ENCODE measurements around the gene TASP1.
"Not testable (repeated sequence)": the region's sequence is repeated elsewhere in the genome, so short reads cannot be mapped to it uniquely, and the experiment has no call there.

The TASP1 gene

DNA sequence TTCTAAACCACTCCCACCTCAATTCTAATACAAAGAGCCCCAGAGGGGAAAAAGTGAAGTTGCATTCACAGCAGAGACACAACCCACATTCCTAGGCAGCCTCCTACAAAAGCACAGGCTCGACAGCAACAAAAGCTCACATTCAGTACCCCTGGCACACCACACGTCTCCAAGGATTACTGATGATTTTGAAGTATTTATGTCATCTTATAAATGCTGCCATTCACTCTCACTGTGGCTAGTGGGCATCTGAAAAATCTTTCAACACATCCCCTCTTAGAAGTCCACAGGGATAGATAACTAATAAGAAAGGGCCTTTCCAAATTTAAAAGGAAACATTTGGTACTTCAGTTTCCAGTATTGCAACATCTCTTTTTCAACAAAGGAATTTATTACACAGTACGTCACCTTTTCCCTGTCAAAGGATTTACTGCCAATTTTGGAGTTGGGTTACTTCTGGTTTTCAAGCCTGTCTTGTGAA is 146.7 kb downstream of the TASP1 start:
- no peak for DNase-seq

DNA sequence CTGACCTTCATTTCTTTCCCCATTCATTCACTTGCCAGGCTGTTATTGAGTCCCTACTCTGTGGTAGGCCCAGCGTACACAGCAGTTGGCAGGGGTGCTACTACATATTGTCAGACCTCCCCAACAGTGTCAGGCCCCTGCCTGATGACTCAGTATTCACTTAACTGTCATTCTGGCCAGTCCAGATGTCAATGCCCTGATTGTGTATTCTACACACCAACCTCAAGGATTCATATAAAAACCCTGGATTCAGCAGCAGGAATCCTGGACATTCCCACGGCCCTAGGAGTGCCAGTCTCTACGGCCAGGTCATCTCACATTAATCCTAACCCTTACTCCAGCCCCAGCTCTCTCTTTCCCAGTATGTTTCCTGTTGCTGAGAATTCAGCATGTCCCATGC is 151.5 kb downstream of the TASP1 start:
- DNase-seq = no peak

DNA sequence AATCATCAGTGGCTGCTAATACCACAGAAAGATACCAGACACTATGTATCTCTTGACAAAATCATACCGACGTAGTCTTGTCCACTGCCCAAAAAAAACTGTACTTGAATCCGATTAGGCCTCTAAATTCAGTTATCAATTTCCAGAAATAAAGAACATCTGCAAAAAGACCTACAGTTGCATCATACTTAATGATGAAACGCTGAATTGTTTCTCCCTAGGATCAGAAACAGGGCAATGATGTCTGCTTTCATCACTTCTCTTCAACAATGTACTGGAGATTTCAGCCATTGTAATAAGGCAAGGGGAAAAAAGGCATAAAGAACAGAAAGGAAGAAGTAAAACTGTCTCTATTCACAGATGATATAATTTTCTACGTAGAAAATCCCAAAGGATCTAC is 152.0 kb downstream of the TASP1 start:
- no peak for DNase-seq

DNA sequence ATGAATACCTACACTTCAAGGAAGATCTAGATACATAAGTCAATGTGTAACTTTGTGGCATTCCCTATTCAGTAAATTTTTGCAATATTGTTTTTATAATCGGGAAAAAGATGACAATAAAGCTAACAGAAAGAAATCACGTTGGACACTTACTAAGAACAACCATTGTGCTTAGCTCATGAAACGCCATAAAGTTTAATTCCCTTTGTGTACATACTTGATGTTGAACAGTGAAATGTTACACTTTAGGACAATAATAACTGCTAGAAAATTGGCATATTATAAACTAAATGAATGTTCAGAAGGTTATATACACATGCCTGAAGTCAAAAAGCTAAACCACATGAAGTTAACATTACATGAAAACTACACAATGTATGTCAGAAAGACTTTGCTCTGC is 153.2 kb downstream of the TASP1 start:
- no peak for DNase-seq

DNA sequence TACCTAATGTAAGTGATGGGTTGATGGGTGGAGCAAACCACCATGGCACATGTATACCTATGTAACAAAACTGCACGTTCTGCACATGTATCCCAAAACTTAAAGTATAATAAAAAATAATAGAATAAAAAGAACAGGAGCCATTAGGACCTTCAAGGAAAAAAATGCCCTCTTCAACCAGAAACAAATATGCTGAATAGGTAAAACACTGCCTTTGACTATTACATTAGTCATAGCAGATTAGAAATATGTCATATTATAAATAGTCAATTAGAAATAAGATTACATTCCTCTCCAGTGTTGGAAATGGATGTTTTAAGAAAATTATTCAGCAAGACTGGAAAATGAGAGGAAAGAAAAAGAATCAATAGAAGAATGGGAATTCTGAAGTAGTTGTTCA is 153.7 kb downstream of the TASP1 start:
- not testable (repeated sequence) for DNase-seq

DNA sequence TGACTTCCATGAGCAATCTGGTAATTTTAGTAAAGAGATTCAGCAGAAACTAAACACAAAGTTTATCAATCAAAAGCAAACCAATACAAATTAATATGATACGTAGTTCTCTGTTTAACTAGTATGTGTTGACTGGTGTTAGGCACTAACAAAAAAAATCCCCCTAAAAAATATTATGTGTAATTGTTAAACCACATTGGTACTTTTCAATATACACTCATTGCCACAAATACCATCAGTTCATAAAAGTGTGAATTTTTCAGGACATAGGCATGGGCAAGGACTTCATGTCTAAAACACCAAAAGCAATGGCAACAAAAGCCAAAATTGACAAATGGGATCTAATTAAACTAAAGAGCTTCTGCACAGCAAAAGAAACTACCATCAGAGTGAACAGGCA is 155.3 kb downstream of the TASP1 start:
- DNase-seq = not testable (repeated sequence)

DNA sequence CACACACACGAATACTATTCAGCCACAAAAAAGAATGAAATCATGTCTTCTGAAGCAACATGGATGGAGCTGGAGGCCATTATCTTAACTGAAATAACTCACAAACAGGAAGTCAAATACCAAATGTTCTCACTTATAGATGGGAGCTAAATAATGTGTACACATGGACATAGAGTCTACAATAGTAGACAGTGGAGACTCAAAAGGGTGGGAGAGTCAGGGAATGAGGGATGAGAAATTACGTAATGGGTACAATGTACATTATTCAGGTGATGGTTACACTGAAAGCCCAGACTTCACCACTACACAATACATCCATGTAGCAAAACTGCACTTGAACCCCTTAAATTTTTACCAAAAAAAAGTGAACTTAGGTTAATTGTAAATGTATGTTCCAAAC is 160.4 kb downstream of the TASP1 start:
- DNase-seq = no peak

DNA sequence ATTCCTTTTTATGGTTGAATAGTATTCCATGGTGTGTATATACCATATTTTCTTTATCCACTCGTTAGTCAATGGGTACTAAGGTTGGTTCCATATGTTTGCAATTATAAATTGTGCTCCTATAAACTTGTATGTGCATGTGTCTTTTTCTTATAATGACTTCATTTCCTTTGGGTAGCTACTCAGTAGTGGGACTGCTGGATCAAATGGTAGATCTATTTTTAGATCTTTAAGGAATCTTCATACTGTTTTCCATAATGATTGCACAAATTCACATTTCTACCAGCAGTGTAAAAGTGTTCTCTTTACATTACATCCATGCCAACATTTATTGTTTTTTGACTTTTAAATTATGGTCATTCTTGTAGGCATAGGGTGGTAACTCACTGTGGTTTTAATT is 164.3 kb downstream of the TASP1 start:
- no peak for DNase-seq

DNA sequence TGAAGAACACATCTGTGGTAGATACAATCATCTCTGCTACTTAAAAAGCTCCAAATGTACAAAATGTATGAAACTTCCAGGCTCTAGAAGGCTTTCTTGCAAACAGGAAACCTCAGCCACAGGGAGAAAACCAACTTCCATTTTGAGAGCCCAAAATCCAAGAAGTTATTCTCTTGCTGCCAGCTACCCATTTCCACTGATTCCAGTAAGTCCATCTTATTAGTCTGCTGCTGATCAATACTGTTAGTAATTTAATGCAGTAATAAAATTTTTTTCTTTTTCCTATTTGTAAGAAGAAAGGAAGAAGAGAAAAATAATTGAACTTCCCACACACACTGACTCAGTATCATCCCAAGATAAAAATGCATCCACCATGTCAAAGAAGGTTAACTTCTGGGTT is 169.5 kb downstream of the TASP1 start:
- no peak for DNase-seq

DNA sequence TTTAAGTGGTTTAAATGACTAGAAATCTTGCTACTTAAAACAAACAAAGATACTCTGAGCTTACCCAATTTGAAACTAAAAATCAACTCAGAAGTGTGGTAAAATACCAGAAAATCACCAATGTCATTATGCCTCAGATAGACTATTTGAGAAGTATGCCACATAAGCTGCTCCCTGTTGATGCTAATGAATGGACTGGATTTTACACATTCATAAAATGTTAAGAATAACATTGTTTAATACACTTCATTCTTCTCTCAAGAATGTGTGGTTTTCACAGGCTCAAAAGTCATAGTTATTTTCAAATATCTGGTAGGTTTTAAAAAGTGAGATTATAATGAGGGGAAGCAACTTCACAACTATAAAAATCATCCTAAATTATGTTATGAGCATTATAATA is 170.6 kb downstream of the TASP1 start:
- no peak for DNase-seq

DNA sequence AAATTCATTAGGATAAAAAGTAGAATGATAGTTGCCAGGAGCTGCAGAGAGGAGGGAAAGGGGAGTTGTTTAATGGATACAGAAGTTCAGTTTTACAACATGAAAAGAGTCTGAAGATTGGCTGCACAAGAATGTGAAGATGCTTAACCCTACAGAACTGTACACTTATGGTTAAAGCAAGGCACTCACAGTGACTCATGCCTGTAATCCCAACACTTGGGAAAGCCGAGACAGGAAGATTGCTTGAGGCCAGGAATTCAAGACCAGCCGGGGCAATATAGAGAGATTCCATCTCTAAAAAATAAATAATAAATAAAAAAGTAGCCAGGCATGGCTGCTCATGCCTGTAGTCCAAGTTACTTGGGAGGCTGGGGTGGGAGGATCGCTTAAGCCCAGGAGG is 174.0 kb downstream of the TASP1 start:
- no peak for DNase-seq

DNA sequence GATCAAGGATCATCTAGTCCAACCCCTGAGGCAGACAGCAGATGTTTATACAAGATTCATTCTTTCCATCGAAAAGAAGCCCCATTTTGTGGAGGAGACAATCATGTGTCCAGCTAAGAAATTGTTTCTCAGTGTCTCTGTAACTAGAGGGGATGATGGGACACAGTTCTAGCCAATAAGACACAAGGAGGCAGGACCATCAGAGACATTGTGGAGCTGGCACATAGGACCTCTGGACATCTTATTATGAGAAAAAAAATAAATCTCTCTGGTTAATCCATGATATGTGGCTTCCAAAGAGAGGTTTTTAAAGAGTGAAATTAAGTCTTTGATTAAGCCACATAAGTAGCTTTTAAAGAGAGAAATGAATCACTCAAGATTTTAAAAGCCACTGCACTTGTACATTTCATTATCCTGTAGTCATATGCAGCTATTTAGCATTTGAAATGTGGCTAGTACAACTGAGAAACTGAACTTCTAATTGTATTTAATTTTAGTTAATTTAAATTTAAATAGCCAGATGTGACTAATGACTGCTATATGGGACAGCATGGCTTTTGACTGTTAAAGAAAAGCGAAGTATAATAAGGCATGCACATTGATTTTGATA is 176.8 kb downstream of the TASP1 start:
- DNase-seq = no peak

DNA sequence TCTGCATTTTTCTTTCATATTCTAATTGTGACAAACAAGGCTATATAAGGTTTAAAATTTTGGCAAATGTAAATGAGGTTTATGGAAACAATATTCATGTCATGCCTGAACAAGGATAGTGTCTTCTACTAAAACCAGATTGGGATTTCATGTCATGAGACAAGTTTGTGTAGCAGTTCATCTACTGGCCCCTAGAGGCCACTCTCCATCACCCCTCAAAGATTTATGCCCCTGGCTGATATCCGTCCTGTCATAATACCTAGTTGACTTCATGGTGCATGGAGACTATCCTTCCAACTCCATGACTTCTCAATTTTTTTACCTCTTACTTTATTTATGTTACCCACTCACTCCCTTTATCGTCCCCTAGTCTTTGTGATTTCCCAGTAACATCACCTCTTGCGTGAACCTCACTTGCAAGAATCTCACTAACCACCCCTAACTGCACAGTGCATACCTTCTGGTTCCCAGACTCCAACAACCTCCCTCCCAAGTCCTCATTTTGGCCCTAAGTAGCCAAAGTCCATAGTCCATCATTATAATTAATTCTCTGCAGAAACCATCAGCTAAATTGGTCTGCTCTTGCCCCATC is 179.8 kb downstream of the TASP1 start:
- DNase-seq = peak in 1 of 2 donors; percentile 3

DNA sequence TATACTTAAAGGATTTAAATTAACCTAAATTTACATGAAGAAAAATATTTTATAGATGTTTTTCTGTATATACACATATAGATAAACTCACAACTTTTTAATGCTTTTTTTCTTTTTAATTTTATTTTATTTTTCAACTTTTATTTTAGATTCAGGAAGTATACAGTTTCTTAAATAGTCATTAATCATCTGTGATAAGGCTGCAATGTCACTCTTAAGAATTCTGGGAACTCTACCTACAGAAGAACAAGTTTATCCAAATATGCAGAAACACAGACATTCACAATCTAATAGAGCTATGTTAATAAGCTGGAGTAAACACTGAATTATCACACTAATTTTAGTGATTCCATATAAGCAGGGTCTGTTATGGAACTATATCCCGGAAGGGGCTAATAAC is 181.2 kb downstream of the TASP1 start:
- no peak for DNase-seq

DNA sequence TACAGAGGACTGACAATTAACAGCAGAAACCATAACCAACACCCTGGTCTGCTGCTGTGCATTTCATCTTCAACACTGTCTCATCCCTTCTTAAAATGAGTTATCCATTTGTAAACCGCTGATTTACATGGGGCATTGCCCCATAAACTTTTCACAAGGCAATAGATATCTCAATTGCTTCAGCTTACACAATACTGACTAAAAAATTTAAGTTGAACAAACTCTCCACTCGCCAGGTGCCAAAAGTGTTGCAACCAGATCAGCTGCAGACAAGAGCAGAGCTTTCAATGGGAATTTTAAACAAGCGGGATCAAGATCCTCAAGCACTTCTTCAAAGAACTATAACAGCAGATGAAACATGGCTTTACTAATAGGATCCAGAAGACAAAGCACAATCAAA is 183.0 kb downstream of the TASP1 start:
- no peak for DNase-seq

DNA sequence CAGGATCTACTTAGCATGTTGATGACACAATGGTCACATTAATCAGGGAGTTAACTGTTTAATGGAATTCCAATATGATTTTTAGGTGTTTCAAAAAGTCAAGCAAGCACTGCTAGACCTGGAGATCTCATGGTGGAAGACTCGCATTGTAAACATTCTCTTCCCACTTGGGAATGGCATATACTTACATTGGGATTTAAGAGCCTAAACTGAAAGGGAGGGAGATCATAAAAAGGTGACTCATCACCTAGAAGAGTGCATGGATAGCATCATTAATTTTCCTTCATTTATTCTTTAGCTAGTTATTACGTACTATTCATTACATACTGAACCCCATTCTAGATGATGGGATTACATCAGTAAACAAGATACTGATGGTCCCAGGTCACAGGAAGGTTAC is 185.4 kb downstream of the TASP1 start:
- DNase-seq = no peak

DNA sequence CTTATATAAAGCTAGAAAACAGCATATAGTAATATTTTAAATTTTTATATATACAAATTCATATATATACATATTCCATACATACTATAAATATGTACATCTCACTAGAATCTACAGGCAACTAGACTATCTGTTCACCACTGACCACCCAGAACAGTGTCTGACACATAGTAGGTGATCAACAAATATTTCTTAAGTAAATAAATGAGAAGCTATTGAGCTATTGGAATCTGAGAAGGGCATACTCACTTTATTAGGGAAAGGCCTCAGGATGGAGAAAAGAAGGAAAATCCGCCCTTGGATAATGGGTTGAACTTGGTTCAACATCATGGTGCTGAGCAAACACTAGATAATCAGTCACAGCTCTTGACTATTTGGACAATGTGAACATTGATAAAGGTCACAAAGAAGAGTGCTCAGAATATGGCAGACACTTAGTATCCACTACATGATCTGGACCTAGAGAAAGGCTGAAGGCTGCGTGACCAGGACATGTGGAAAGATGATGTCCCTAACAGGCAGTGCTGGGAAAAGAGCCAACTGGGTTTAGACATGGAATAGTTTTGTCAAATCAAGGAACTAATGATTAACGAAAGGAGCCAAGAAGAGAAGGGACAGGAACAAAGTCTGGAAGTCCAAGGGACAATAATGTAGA is 186.1 kb downstream of the TASP1 start:
- no peak for DNase-seq

DNA sequence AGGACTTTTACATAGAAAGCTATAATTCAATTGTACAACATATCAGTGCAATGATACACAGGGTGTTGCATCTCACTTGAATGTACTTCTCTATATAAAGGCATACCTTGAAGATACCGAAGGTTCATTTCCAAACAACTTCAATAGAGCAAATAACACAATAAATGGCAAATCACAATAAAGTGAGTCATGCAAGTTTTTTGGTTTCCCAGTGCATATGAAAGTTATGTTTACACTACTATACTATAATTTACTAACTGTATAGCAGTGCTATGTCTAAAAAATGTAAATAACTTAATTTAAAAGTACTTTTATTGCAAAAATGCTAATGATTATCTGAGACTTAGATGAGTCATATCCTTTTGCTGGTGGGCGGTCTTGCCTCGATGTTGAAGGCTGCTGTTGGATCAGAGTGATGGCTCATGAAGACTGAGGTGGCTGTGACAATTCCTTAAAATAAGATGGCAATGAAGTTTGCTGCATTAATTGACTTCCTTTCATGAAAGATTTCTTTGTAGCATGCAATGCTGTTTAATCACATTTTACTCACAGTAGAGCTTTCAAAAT is 188.8 kb downstream of the TASP1 start:
- no peak for DNase-seq

DNA sequence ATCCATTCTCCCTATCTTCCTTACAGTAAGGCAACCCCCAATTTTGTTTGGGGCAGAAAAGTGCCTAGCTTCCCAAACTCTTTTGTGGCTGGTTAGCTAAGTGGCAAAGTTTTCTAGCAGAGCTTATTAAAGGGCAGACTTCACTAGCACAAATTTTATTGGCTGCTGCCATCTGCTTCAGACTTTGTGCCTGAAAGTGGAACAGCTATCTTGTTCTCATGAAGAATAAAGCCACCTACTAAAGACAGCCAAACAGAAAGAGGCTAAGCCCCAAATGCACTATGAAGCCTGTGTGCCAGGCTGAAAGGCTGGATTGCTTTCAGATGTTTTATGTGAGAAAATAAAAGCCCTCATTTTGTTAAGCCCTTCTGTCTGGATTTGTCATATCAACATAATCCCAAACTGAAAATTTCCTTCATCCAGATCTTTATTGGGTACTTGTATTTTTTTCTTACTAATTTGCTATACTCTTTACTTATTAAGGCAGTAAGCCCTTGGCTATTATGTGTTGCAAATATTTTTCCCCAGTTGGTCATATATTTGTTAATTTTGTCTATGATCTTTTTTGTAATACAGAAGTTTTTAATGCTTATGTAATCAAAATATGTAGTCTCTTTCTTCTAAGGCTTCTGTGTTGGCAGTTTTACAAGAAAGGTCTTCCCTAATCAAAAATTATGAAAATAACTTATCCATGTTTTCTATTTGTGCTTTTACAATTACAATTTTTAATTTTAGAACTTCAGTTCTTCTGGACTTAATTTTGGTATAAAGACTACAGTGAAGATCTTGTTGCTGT is 191.1 kb downstream of the TASP1 start:
- no peak for DNase-seq

DNA sequence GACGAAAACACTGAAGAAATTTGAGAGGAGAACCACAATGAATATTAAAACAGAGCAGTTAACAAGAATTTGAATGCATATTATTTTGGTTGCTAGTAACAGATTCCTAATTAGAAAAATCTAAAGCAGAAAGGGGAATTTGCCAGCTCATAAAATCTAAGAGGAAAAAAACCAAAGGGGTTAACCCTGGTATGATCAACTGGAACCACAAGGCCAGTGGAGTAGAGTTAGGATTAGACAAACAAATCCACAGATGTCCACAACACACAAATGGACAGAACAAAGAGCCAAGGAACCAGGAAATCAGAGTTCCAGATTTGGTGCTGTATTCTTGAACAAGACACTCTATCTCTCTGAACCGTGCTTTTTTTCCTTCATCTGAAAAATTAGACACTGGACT is 195.0 kb downstream of the TASP1 start:
- DNase-seq = no peak

DNA sequence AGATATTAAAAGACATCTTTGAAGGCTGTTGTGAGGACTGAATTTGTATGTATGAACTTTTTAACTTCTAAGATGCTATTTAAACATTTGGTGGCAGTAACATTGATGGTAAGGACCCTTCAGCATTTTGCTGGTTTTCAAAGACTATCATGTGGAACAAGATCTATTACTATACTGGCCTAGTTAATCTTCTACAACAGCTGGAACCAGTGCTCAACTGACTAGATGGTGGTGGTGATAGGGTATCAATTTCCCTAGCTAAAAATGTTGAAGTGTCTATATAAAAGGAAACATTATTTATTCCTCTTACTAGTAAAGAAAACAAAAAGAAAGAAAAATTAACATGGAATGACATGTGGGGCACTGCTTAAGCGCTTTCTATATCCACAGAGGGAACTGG is 195.7 kb downstream of the TASP1 start:
- no peak for DNase-seq

DNA sequence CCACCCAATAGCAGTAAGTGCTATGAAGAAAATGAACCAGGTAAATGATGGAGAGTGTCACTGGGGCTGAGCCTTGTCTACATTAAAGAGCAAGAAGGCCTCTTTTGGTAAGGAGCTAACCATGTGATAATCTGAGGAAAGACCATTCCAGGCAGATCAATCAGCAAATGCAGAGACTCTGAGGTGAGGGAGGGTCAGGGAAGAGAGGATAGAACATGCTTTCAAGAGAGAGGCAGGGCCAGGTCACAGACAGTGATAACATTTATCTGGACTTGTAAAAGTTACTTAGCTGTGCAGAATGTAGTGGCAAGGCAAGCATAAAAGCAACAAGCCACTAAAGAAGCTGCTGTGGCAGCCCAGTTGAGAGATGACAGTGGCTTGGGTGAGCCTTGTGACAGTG is 197.3 kb downstream of the TASP1 start:
- no peak for DNase-seq

DNA sequence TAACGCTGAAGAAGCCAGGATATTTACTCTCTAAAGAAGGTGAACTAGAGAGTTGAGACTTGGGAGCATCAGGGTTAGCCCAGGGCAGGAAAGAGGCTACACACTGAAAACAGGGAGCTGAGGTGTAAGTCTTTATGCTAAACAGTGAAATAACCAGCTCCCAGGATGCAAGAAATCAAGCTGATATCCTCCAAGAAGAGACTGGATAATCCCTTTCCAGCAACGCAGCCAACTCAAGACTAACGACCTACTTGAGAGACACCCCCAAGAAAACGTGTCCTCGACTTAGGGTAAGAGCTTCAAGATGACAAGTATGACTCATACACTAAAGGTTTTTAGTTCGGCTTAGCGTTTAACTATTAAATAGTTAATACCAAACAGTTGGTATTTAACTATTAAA is 202.2 kb downstream of the TASP1 start:
- DNase-seq = no peak

DNA sequence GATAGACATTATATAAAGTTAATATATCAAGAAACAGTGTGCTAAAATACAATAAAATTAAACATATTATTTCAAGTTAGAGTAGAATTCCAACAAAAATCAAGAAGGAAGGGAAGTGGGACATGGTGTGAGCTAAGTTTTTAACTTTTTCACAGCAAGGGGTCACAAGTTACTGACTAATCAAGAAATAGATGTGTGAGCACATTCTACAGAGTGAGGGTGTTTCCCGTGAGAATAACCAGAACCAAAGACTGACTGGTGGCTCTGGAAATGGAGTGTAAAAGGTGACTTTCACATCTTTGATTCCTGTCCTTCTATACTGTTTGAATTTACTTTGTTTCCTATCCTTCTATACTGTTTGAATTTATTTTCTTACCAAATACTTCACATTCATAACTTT is 206.6 kb downstream of the TASP1 start:
- DNase-seq = no peak

Measured in stimulated activated CD4-positive, alpha-beta T cell treated with anti-CD3 and anti-CD28 coated beads, Interleukin-2, amount 100 ng/mL, for 24 hours (primary cell).